HepG2 (cell line): ENCODE measurements around the gene REP15. TPM values are rescaled to one million over a fixed set of nuclear protein-coding genes. Genes with fewer than 3 reads are reported as not detected.
A peak's percentile ranks its signal among the peaks of the same experiment; 100 is the strongest.

Experiments used
- ATAC-seq: fragments of 200-7000 bp; cut with Tn5 transposase; 3 replicates; pipeline ENCODE4 v1.9.1; 2020; ENCODE audit warnings: mild to moderate bottlenecking, moderate library complexity
- BruUV-seq: library from RNA; stranded (reverse); fragments of 400-500 nt; replicated peaks from 2 replicates; lab custom pipeline; 2021; lab: Mats Ljungman, UMichigan
- CTCF ChIA-PET: fragments of 300-600 bp; formaldehyde crosslinking; extraction: SDS; loops from one replicate; lab custom pipeline; 2021; ENCODE audit warnings: low total read pairs, inconsistent platforms, low intra/inter-chr PET ratio; lab: Yijun Ruan, JAX
- POLR2A ChIA-PET: fragments of 350-600 bp; sonication (Branson Sonifier 250); formaldehyde crosslinking; loops from one replicate; lab custom pipeline; 2020; ENCODE audit warnings: antibody characterized with exemption, inconsistent platforms; lab: Yijun Ruan, JAX
- DNase-seq: peaks from one replicate; pipeline ENCODE4 v3.0.0-alpha.2; 2015; ENCODE audit warnings: low spot score
- FAIRE-seq: peaks from 3 replicates; lab custom pipeline; 2011; peaks lifted over from hg19 to GRCh38; lab: Jason Lieb, UNC
- H2AFZ ChIP-seq: one replicate; pipeline ENCODE4 v1.6.1; 2011; ENCODE audit warnings: low read length, inconsistent platforms
- H3K27ac ChIP-seq: fragments of 300-600 bp; 3 replicates; pipeline ENCODE4 v1.8.0; 2011; ENCODE audit warnings: mixed run types, mild to moderate bottlenecking, mixed read lengths, low read length, inconsistent platforms; ENCODE audit not compliant: insufficient read depth; ENCODE audit errors: extremely low read length
- H3K27me3 ChIP-seq, 2 experiments: fragments of 200-600 bp in 1 of 2; 2 replicates in 1 of 2; 3 replicates in 1 of 2; pipeline versions ENCODE4 v1.6.0 to v1.8.0; 2011; ENCODE audit warnings: low read length in 2 of 2, mild to moderate bottlenecking in 2 of 2, moderate library complexity in 2 of 2, inconsistent platforms in 1 of 2; ENCODE audit not compliant: insufficient read depth in 2 of 2, control insufficient read depth in 1 of 2
- H3K36me3 ChIP-seq, 2 experiments: fragments of 200-600 bp in 1 of 2; replicated peaks in 1 of 2; 2 replicates in 1 of 2; 3 replicates in 1 of 2; pipeline versions ENCODE4 v1.5.1 to v1.8.0; 2011; ENCODE audit warnings: low read length in 2 of 2, inconsistent platforms in 1 of 2; ENCODE audit not compliant: insufficient read depth in 2 of 2, control insufficient read depth in 1 of 2
- H3K4me1 ChIP-seq: 2 replicates; pipeline ENCODE4 v1.5.1; 2012; ENCODE audit warnings: low read length, inconsistent platforms; ENCODE audit not compliant: insufficient read depth
- H3K4me2 ChIP-seq: 2 replicates; pipeline ENCODE4 v1.6.0; 2011; ENCODE audit warnings: low read depth, low read length, inconsistent platforms
- H3K4me3 ChIP-seq, 3 experiments: fragments of 200-600 bp in 1 of 3; sonication (generic), shearing (Covaris generic) in 1 of 3; replicated peaks in 1 of 3; 2 replicates each; pipeline ENCODE4 v1.5.1; 2011 to 2016; ENCODE audit warnings: low read length in 3 of 3, inconsistent platforms in 2 of 3, low read depth in 2 of 3, mild to moderate bottlenecking in 2 of 3, control low read depth in 1 of 3, mixed read lengths in 1 of 3; ENCODE audit not compliant: insufficient read depth in 1 of 3
- H3K79me2 ChIP-seq: one replicate; pipeline ENCODE4 v1.6.1; 2011; ENCODE audit warnings: low read length, inconsistent platforms; ENCODE audit not compliant: insufficient read depth
- H3K9ac ChIP-seq: 2 replicates; pipeline ENCODE4 v1.6.0; 2011; ENCODE audit warnings: mild to moderate bottlenecking, low read depth, low read length, inconsistent platforms; ENCODE audit not compliant: insufficient read depth
- H3K9me3 ChIP-seq: 2 replicates; pipeline ENCODE4 v1.5.1; 2012; ENCODE audit warnings: mild to moderate bottlenecking, low read length
- H4K20me1 ChIP-seq: 2 replicates; pipeline ENCODE4 v1.6.0; 2011; ENCODE audit warnings: inconsistent platforms, mild to moderate bottlenecking, low read length, moderate library complexity; ENCODE audit not compliant: insufficient read depth
- EP300 ChIP-seq, 3 experiments: sonication (generic) in 1 of 3; formaldehyde crosslinking in 1 of 3; IDR thresholded peaks; 2 replicates each; pipeline versions ENCODE4 v1.5.1 to v1.6.1; 2011 to 2020; ENCODE audit warnings: low read depth in 2 of 3, low read length in 2 of 3, borderline replicate concordance in 1 of 3, improper control_type of control experiment in 1 of 3, mild to moderate bottlenecking in 1 of 3, missing genetic modification reagents in 1 of 3, moderate library complexity in 1 of 3
- FOSL2 ChIP-seq: sonication (generic); formaldehyde crosslinking; IDR thresholded peaks from 2 replicates; pipeline ENCODE4 v1.4.0; 2020; ENCODE audit warnings: missing genetic modification reagents
- FOXA3 ChIP-seq: IDR thresholded peaks from 2 replicates; pipeline ENCODE4 v1.6.1; 2016; ENCODE audit warnings: missing genetic modification reagents, missing compliant biosample characterization
- HNF4A ChIP-seq: sonication (generic); formaldehyde crosslinking; IDR thresholded peaks from 2 replicates; pipeline ENCODE4 v1.4.0; 2020; ENCODE audit warnings: missing genetic modification reagents
- KAT8 ChIP-seq: IDR thresholded peaks from 2 replicates; pipeline ENCODE4 v1.6.1; 2016; ENCODE audit warnings: missing genetic modification reagents, missing compliant biosample characterization
- LRRFIP1 ChIP-seq: sonication (generic); formaldehyde crosslinking; conservative IDR thresholded peaks from 2 replicates; pipeline ENCODE4 v1.4.0; 2020; ENCODE audit warnings: missing genetic modification reagents
- MED8 ChIP-seq: sonication (generic); formaldehyde crosslinking; IDR thresholded peaks from 2 replicates; pipeline ENCODE4 v1.8.1; 2023; ENCODE audit warnings: mild to moderate bottlenecking, missing genetic modification reagents; ENCODE audit not compliant: insufficient replicate concordance
- MLX ChIP-seq: IDR thresholded peaks from 2 replicates; pipeline ENCODE4 v1.6.1; 2016
- SOX13 ChIP-seq, 3 experiments: fragments of 450-650 bp in 1 of 3; sonication (generic) in 1 of 3; formaldehyde crosslinking in 1 of 3; IDR thresholded peaks in 2 of 3; conservative IDR thresholded peaks in 1 of 3; 2 replicates each; pipeline versions ENCODE4 v1.5.0 to v1.6.1; 2016 to 2020; ENCODE audit warnings: antibody characterized with exemption in 1 of 3, mild to moderate bottlenecking in 1 of 3, missing compliant biosample characterization in 1 of 3, missing genetic modification reagents in 1 of 3, moderate library complexity in 1 of 3
- TEAD3 ChIP-seq: optimal IDR thresholded peaks from 2 replicates; pipeline ENCODE3; 2016; ENCODE audit warnings: borderline replicate concordance
- THAP11 ChIP-seq: IDR thresholded peaks from 2 replicates; pipeline ENCODE4 v1.6.1; 2016; ENCODE audit warnings: missing biosample characterization, missing genetic modification reagents
- YEATS2 ChIP-seq: sonication (generic); formaldehyde crosslinking; IDR thresholded peaks from 2 replicates; pipeline ENCODE4 v1.4.0; 2020; ENCODE audit warnings: missing genetic modification reagents, borderline replicate concordance
- ZBTB25 ChIP-seq: IDR thresholded peaks from 2 replicates; pipeline ENCODE4 v1.6.1; 2018; ENCODE audit warnings: missing genetic modification reagents
- ZKSCAN8 ChIP-seq: IDR thresholded peaks from 2 replicates; pipeline ENCODE4 v1.6.1; 2016; ENCODE audit warnings: borderline replicate concordance, missing genetic modification reagents, missing compliant biosample characterization
- ZNF326 ChIP-seq: sonication (generic); formaldehyde crosslinking; IDR thresholded peaks from 2 replicates; pipeline ENCODE4 v1.4.0; 2020; ENCODE audit warnings: missing genetic modification reagents, borderline replicate concordance
- ZNF614 ChIP-seq: IDR thresholded peaks from 2 replicates; pipeline ENCODE4 v1.6.1; 2018; ENCODE audit warnings: missing biosample characterization, missing genetic modification reagents, inconsistent platforms, borderline replicate concordance
- ZNF644 ChIP-seq: IDR thresholded peaks from 2 replicates; pipeline ENCODE4 v1.6.1; 2016; ENCODE audit warnings: low read depth
- ZSCAN25 ChIP-seq: sonication (generic); formaldehyde crosslinking; IDR thresholded peaks from 2 replicates; pipeline ENCODE4 v1.8.0; 2022; ENCODE audit warnings: mild to moderate bottlenecking, missing genetic modification reagents
- ZZZ3 ChIP-seq: sonication (generic); formaldehyde crosslinking; IDR thresholded peaks from 2 replicates; pipeline ENCODE4 v1.4.0; 2020; ENCODE audit warnings: missing genetic modification reagents, mild to moderate bottlenecking, borderline replicate concordance
- WGBS: methylation state at CpG from one replicate; pipeline ENCODE4 v1.1.6; 2017; ENCODE audit warnings: low lambda C conversion rate; 5-methylcytosine and 5-hydroxymethylcytosine counted together
- in situ Hi-C: cut with HindIII; loops from 2 replicates; pipeline ENCODE4 v1.10.0; 2017; ENCODE audit warnings: low pct_unique_long_range_greater_than_20kb; ENCODE audit not compliant: extremely low pct_ligation_motif_present
- intact Hi-C: fragments of 100-400 bp; cut with micrococcal nuclease; formaldehyde crosslinking; loops from one replicate; pipeline ENCODE4 v1.10.0; 2022; ENCODE audit not compliant: unreplicated experiment
- polyA plus RNA-seq, 8 experiments: library from polyadenylated mRNA; depleted of rRNA in 3 of 8; stranded (reverse) in 7 of 8; unstranded in 1 of 8; fragments of >200 nt; fragmentation: Illumina TruSeq in 4 of 8; extraction: Trizol in 4 of 8; gene quantifications; 2 replicates each; pipeline versions ENCODE4 v1.2.1 to v1.2.3, GENCODE V29; 2011 to 2016; ENCODE audit warnings: low read depth in 4 of 8, missing spikeins in 1 of 8, mixed read lengths in 1 of 8; ENCODE audit not compliant: insufficient read depth in 1 of 8
- total RNA-seq, 5 experiments: library from RNA; depleted of rRNA; stranded (reverse); fragments of >200 nt; fragmentation: Illumina TruSeq; extraction: Trizol; gene quantifications; 2 replicates each; pipeline ENCODE4 v1.2.3, GENCODE V29; 2016; ENCODE audit warnings: low read depth in 1 of 5

REP15 gene
- total and polyA plus RNA-seq, 2 of the 13 experiments (the other 11 are each of a cell fraction or from before 2014, with no cell fraction given), result 0.12 to 0.64 TPM

- Histone ChIP-seq H3K79me2 (no peaks in the 10 kb centered on the region), H3K4me2 (0 out of 2 replicates have a peak overlapping the region, but pooled peaks have one; percentile 3), H4K20me1 (no peaks in the 10 kb centered on the region), H3K4me1 (peaks cover 29% of the 10 kb centered on the region), H3K27ac (no peak overlapping the region), H3K27me3 (0 out of 5 replicates have a peak, but pooled peaks cover 0 to 3% of the 10 kb centered on the region in 2 experiments), H3K9ac (no peak overlapping the region), H2AFZ (no peak overlapping the region), H3K4me3 (no peak overlapping the region), H3K36me3 (no peaks in the 10 kb centered on the region), H3K9me3 (no peaks in the 10 kb centered on the region)
- FAIRE-seq (peak; percentile 90), DNase-seq (peak; percentile 75), ATAC-seq (peak; percentile 75)
- WGBS, result 3% methylated on average over 4 of the region's 4 CpGs
- ChIA-PET POLR2A (no interaction called here), CTCF (interaction anchor here (0.9 to 2.0 kb wide), 4 partner anchors 28 to 279 kb away, joined by 3 to 14 read pairs (median 4); no protein-coding TSS in a partner anchor)
- intact Hi-C loops (loop anchor here (1.0 to 10.0 kb wide), 5 partner anchors 52 to 279 kb away; partner anchors contain the start of gene PPFIBP1), in situ Hi-C loops (no loop called here)
- no TSS peak for BruUV-seq
- TF ChIP-seq ZZZ3 (no peak), ZNF644 (CRISPR knock-in tag) (0 out of 2 replicates have a peak, but pooled peaks have one; percentile 54), LRRFIP1 (CRISPR knock-in tag) (no peak), FOXA3 (CRISPR knock-in tag) (peak; percentile 35; the same call in 1 of the 2 replicates), EP300 (IDR thresholded peaks at IDR 0.05; ENCODE audit: low read depth in 2 of 2, low read length in 2 of 2) (no peak), EP300 (CRISPR knock-in tag; IDR thresholded peaks at IDR 0.05; ENCODE audit: borderline replicate concordance) (peak; percentile 40; the same call in 1 of the 2 replicates), FOSL2 (CRISPR knock-in tag) (peak; percentile 20; the same call in 1 of the 2 replicates), MED8 (CRISPR knock-in tag) (no peak), HNF4A (CRISPR knock-in tag) (0 out of 2 replicates have a peak, but pooled peaks have one; percentile 27), TEAD3 (CRISPR knock-in tag) (peak; percentile 100), THAP11 (CRISPR knock-in tag) (peak; percentile 21; the same call in 1 of the 2 replicates), ZBTB25 (CRISPR knock-in tag) (peak; percentile 52; the same call in 1 of the 2 replicates), ZNF614 (CRISPR knock-in tag) (peak; percentile 64; the same call in 1 of the 2 replicates), SOX13 (IDR thresholded peaks at IDR 0.05) (no peak), SOX13 (CRISPR knock-in tag; conservative IDR thresholded peaks at IDR 0.05 in 1 of 2, IDR thresholded peaks at IDR 0.05 in 1 of 2) (no peak), YEATS2 (CRISPR knock-in tag) (0 out of 2 replicates have a peak, but pooled peaks have one; percentile 25), ZSCAN25 (0 out of 2 replicates have a peak, but pooled peaks have one; percentile 26), MLX (CRISPR knock-in tag) (no peak), ZNF326 (CRISPR knock-in tag) (no peak), KAT8 (CRISPR knock-in tag) (peak; percentile 36; the same call in 1 of the 2 replicates), ZKSCAN8 (CRISPR knock-in tag) (no peak)
Observed at GRCh38 chr12:27703720-27704452, 7.6 kb downstream of the REP15 start.
